Upper lobe of right lung (tissue), 1 donor: ENCODE results near the gene MUSTN1. TPM values are rescaled to one million over a fixed set of nuclear protein-coding genes. Genes with fewer than 3 reads are reported as not detected.

Experiments
- ATAC-seq: fragments of 200-7000 bp; cut with Tn5 transposase; one replicate; pipeline ENCODE4 v1.9.1; 2020; ENCODE audit warnings: mild to moderate bottlenecking, moderate library complexity
- DNase-seq: peaks from one replicate; pipeline ENCODE4 v3.0.0-alpha.2; 2020
- H3K27ac ChIP-seq: fragments of 200-600 bp; one replicate; pipeline ENCODE4 v1.8.0; 2022
- H3K27me3 ChIP-seq: fragments of 200-600 bp; one replicate; pipeline ENCODE4 v1.8.0; 2022; ENCODE audit warnings: mild to moderate bottlenecking
- H3K36me3 ChIP-seq: fragments of 200-600 bp; one replicate; pipeline ENCODE4 v1.8.0; 2022
- H3K4me1 ChIP-seq: fragments of 200-600 bp; one replicate; pipeline ENCODE4 v1.8.0; 2022
- H3K4me3 ChIP-seq: fragments of 200-600 bp; one replicate; pipeline ENCODE4 v1.8.0; 2022; ENCODE audit warnings: mild to moderate bottlenecking
- H3K9me3 ChIP-seq: fragments of 200-600 bp; one replicate; pipeline ENCODE4 v1.8.0; 2022
- CTCF ChIP-seq: fragments of 200-600 bp; IDR thresholded peaks from one replicate; pipeline ENCODE4 v1.8.0; 2022; ENCODE audit warnings: antibody characterized with exemption
- intact Hi-C: fragments of 100-400 bp; cut with DNase I; formaldehyde crosslinking; loops from one replicate; pipeline ENCODE4 v1.11.0; 2022
- total RNA-seq: library from RNA; stranded (reverse); fragmentation: NEBNext Ultra II Directional; extraction: Animal tissue kit (Norgen Biotek cat#: 25700); gene quantifications from one replicate; pipeline ENCODE4 v1.2.1, GENCODE V29; 2021
- donor health status: DM: no; HTN: yes; CAD: no; lungs with severe emphysema.

The MUSTN1 gene
- total RNA-seq, 1 donor from 2014 or later, result 5.4 TPM

GRCh38 chr3:52800079-52800478 lies 34.7 kb downstream of the MUSTN1 start:
- Histone ChIP-seq H3K27me3 (no peaks in the 10 kb centered on the region), H3K4me1 (no peaks in the 10 kb centered on the region), H3K27ac (no peak overlapping the region), H3K36me3 (no peaks in the 10 kb centered on the region), H3K4me3 (no peak overlapping the region), H3K9me3 (no peaks in the 10 kb centered on the region)
- no peak for TF ChIP-seq CTCF
- DNase-seq (no peak), ATAC-seq (no peak)
- intact Hi-C loops, result no loop called here

- no peaks in the 10 kb centered on the region for H3K36me3 ChIP-seq
- peak; percentile 41 for TF ChIP-seq CTCF
- ATAC-seq (peak; percentile 50), DNase-seq (no peak)
- no peak overlapping the region for H3K27ac ChIP-seq
- no peak overlapping the region for H3K4me3 ChIP-seq
- H3K9me3 ChIP-seq, result no peaks in the 10 kb centered on the region
- no peaks in the 10 kb centered on the region for H3K27me3 ChIP-seq
- intact Hi-C loops, result no loop called here
- H3K4me1 ChIP-seq, result no peaks in the 10 kb centered on the region
Observed at GRCh38 chr3:52798978-52799476, 35.8 kb downstream of the MUSTN1 start.

GRCh38 chr3:52798376-52798977 lies 36.3 kb downstream of the MUSTN1 start:
- intact Hi-C loops, result no loop called here

GRCh38 chr3:52796411-52796810 lies 38.4 kb downstream of the MUSTN1 start:
- H3K4me1 ChIP-seq, result no peaks in the 10 kb centered on the region
- no peaks in the 10 kb centered on the region for H3K27me3 ChIP-seq
- no peaks in the 10 kb centered on the region for H3K9me3 ChIP-seq
- ATAC-seq (no peak), DNase-seq (no peak)
- intact Hi-C loops, result no loop called here
- no peak overlapping the region for H3K4me3 ChIP-seq
- no peak for TF ChIP-seq CTCF
- no peak overlapping the region for H3K27ac ChIP-seq
- no peaks in the 10 kb centered on the region for H3K36me3 ChIP-seq

More at GRCh38 chr3:52798376-52798977, 36.3 kb downstream of the MUSTN1 start:
- DNase-seq (no peak), ATAC-seq (no peak)
- Histone ChIP-seq H3K27ac (no peak overlapping the region), H3K4me1 (no peaks in the 10 kb centered on the region), H3K4me3 (no peak overlapping the region), H3K9me3 (no peaks in the 10 kb centered on the region), H3K36me3 (no peaks in the 10 kb centered on the region), H3K27me3 (no peaks in the 10 kb centered on the region)
- TF ChIP-seq CTCF, result no peak

GRCh38 chr3:52795298-52795900 lies 39.4 kb downstream of the MUSTN1 start:
- Histone ChIP-seq H3K27ac (no peak overlapping the region), H3K9me3 (no peaks in the 10 kb centered on the region)
- ATAC-seq, result no peak

More at GRCh38 chr3:52795298-52795900, 39.4 kb downstream of the MUSTN1 start:
- no peak overlapping the region for H3K4me3 ChIP-seq
- H3K4me1 ChIP-seq, result no peaks in the 10 kb centered on the region
- no peaks in the 10 kb centered on the region for H3K36me3 ChIP-seq
- no peaks in the 10 kb centered on the region for H3K27me3 ChIP-seq
- DNase-seq, result no peak
- no peak for TF ChIP-seq CTCF
- intact Hi-C loops, result no loop called here
